Sigmoid colon (tissue), 7 donors: ENCODE measurements around the gene MAML3. TPM values are rescaled to one million over a fixed set of nuclear protein-coding genes. Genes with fewer than 3 reads are reported as not detected.

Experiments used
- DNase-seq: peaks from one replicate; pipeline ENCODE4 v3.0.0-alpha.2; 2019
- H3K27ac ChIP-seq, 4 donors: fragments of 200-600 bp; sonication (generic); one replicate each; pipeline ENCODE4 v1.5.1; 2016 to 2019; ENCODE audit warnings: mild to moderate bottlenecking in 1 of 4
- H3K27me3 ChIP-seq, 3 donors: fragments of 200-600 bp; sonication (generic); one replicate each; pipeline ENCODE4 v1.5.1; 2019; ENCODE audit warnings: mild to moderate bottlenecking in 1 of 3
- H3K36me3 ChIP-seq, 4 donors: fragments of 200-600 bp; sonication (generic); one replicate each; pipeline ENCODE4 v1.5.1; 2016 to 2019
- H3K4me1 ChIP-seq, 4 donors: fragments of 200-600 bp; sonication (generic); one replicate each; pipeline ENCODE4 v1.5.1; 2017 to 2019
- H3K4me3 ChIP-seq, 4 donors: fragments of 200-600 bp; sonication (generic); one replicate each; pipeline ENCODE4 v1.5.1; 2017 to 2019; ENCODE audit warnings: mild to moderate bottlenecking in 2 of 4, moderate library complexity in 1 of 4
- H3K9me3 ChIP-seq, 4 donors: fragments of 200-600 bp in 3 of 4; sonication (generic) in 3 of 4; one replicate each; pipeline versions ENCODE4 v1.5.1 to v1.6.1; 2013 to 2019
- EP300 ChIP-seq, 4 donors: sonication (generic); formaldehyde crosslinking; IDR thresholded peaks; one replicate each; pipeline ENCODE4 v1.6.1; 2017; ENCODE audit warnings: antibody characterized with exemption in 4 of 4
- POLR2A ChIP-seq, 2 donors: fragments of 450-650 bp; IDR thresholded peaks; one replicate each; pipeline ENCODE4 v1.6.1; 2016; ENCODE audit warnings: antibody characterized with exemption in 2 of 2, mild to moderate bottlenecking in 2 of 2, moderate library complexity in 2 of 2
- POLR2AphosphoS5 ChIP-seq, 4 donors: sonication (generic); formaldehyde crosslinking; IDR thresholded peaks; one replicate each; pipeline ENCODE4 v1.6.1; 2017; ENCODE audit warnings: antibody characterized with exemption in 4 of 4
- WGBS, 2 donors: extraction: QIAGEN DNeasy Blood & Tissue Kit; methylation state at CpG; one replicate each; pipeline ENCODE4 v1.1.7; 2013; 5-methylcytosine and 5-hydroxymethylcytosine counted together
- intact Hi-C: fragments of 100-400 bp; cut with DNase I; formaldehyde crosslinking; loops from one replicate; pipeline ENCODE4 v1.15.1; 2023
- polyA plus RNA-seq, 3 donors: library from polyadenylated mRNA; stranded (reverse); fragments of 200-250 nt; gene quantifications; one replicate each; pipeline ENCODE4 v1.2.3, GENCODE V29; 2013
- total RNA-seq, 4 donors: library from RNA; depleted of rRNA; stranded (reverse); fragments of >200 nt; gene quantifications; one replicate each; pipeline ENCODE4 v1.1.0, GENCODE V29; 2016
- TF ChIP-seq, protein P1 (sequence below), 4 experiments: fragments of 450-650 bp in 3 of 4; fragments of 200-600 bp in 1 of 4; IDR thresholded peaks; one replicate each; pipeline ENCODE4 v1.5.1; 2016 to 2019; ENCODE audit warnings: antibody characterized with exemption in 4 of 4, mild to moderate bottlenecking in 3 of 4, moderate library complexity in 2 of 4
- donor health status: healthy with polysubstance abuse.
- donor health status: Bipolar disorder and iron deficiency.
- donor health status: healthy.

The MAML3 gene
- total and polyA plus RNA-seq, 7 donors = 3.5 to 16.3 (median 5.4) TPM

DNA sequence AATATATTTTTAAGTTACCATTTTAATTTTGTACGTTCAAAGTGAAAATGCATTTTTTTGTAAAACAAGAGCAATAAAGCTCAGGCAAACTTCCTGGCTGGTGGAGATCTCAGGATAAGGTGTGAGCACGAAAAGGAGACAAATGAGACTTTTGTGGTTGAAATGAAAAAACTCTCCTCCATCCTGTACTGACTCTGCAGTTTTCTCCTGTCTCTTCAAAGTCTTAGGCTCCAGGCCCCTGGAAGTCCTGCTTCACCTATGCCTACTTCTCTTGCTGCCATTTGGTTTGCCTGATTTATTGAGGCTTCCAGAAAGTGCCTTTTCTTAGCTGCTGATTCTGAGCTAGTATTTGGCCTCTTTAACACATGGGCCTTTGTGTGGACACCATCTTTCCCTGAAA, 77.7 kb downstream of the MAML3 start:
- Histone ChIP-seq H3K27ac (no peak overlapping the region), H3K9me3 (no peaks in the 10 kb centered on the region), H3K36me3 (no peaks in the 10 kb centered on the region), H3K27me3 (no peaks in the 10 kb centered on the region), H3K4me3 (no peak overlapping the region), H3K4me1 (peaks cover 0 to 24% (median 13%) of the 10 kb centered on the region in 4 donors)
- DNase-seq = no peak
- WGBS, 2 donors = 63 to 84% methylated on average over 2 of the region's 2 CpGs
- TF ChIP-seq POLR2AphosphoS5 (IDR thresholded peaks at IDR 0.05) = no peak
- no peak for TF ChIP-seq EP300 (IDR thresholded peaks at IDR 0.05)
- TF ChIP-seq, protein P1, sequence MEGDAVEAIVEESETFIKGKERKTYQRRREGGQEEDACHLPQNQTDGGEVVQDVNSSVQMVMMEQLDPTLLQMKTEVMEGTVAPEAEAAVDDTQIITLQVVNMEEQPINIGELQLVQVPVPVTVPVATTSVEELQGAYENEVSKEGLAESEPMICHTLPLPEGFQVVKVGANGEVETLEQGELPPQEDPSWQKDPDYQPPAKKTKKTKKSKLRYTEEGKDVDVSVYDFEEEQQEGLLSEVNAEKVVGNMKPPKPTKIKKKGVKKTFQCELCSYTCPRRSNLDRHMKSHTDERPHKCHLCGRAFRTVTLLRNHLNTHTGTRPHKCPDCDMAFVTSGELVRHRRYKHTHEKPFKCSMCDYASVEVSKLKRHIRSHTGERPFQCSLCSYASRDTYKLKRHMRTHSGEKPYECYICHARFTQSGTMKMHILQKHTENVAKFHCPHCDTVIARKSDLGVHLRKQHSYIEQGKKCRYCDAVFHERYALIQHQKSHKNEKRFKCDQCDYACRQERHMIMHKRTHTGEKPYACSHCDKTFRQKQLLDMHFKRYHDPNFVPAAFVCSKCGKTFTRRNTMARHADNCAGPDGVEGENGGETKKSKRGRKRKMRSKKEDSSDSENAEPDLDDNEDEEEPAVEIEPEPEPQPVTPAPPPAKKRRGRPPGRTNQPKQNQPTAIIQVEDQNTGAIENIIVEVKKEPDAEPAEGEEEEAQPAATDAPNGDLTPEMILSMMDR (IDR thresholded peaks at IDR 0.05) = no peak
- no peak for TF ChIP-seq POLR2A (IDR thresholded peaks at IDR 0.05)
- intact Hi-C loops = no loop called here

DNA sequence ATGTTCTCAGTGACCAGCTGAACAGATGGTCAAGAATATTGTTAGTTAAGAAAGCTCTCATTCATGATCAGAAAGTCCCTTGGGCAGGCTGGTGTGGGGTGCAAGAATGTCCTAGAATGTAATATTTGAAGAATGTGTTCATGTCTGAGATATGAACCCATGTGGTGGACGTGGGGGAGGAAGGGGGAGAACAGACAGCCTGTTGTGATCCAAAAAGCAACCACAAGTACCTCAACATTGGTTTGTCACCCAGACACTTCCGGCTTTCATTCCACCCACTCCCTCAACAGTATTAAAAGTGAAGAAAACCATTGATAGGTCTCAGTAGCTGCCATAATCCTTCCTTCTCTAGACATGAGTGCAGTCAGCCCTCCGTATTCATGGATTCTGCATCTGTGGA, 82.2 kb downstream of the MAML3 start:
- WGBS, 2 donors = 48 to 85% methylated on average over 3 of the region's 3 CpGs
- H3K4me1 ChIP-seq = peaks cover 0 to 16% (median 12%) of the 10 kb centered on the region in 4 donors
- H3K27ac ChIP-seq = no peak overlapping the region
- no peaks in the 10 kb centered on the region for H3K9me3 ChIP-seq
- H3K27me3 ChIP-seq = no peaks in the 10 kb centered on the region
- H3K36me3 ChIP-seq = no peaks in the 10 kb centered on the region
- no peak for DNase-seq
- TF ChIP-seq, protein P1 (IDR thresholded peaks at IDR 0.05) = no peak
- peak in 1 of 4 donors; percentile 14 for TF ChIP-seq POLR2AphosphoS5 (IDR thresholded peaks at IDR 0.05)
- H3K4me3 ChIP-seq = no peak overlapping the region
- intact Hi-C loops = no loop called here

DNA sequence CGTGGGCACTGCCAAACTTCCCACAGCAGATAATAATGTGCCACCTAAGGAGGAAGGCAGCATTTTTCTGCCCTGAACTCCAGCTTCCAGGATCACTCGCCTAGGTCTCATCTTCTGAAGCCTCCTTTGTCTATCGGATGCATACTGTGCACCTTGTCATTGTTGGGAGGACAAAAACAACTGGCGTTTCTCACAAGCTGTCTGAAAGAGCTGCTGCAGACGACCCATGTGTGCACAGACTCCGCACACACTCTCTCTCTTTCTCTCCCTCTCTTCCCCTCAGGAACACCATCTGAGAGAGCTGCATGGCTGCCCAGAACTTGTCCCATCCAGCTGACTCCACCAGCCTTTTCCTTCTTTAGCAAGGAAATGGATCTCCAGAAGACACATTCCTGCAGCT, 83.0 kb downstream of the MAML3 start:
- Histone ChIP-seq H3K36me3 (no peaks in the 10 kb centered on the region), H3K9me3 (no peaks in the 10 kb centered on the region), H3K4me3 (no peak overlapping the region), H3K27ac (no peak overlapping the region), H3K4me1 (peaks cover 0 to 22% (median 18%) of the 10 kb centered on the region in 4 donors), H3K27me3 (no peaks in the 10 kb centered on the region)
- no peak for TF ChIP-seq POLR2AphosphoS5 (IDR thresholded peaks at IDR 0.05)
- TF ChIP-seq POLR2A (IDR thresholded peaks at IDR 0.05) = no peak
- TF ChIP-seq, protein P1 (IDR thresholded peaks at IDR 0.05) = no peak
- no peak for TF ChIP-seq EP300 (IDR thresholded peaks at IDR 0.05)
- intact Hi-C loops = no loop called here
- no peak for DNase-seq
- WGBS, 2 donors = 73 to 95% methylated on average over 6 of the region's 6 CpGs

DNA sequence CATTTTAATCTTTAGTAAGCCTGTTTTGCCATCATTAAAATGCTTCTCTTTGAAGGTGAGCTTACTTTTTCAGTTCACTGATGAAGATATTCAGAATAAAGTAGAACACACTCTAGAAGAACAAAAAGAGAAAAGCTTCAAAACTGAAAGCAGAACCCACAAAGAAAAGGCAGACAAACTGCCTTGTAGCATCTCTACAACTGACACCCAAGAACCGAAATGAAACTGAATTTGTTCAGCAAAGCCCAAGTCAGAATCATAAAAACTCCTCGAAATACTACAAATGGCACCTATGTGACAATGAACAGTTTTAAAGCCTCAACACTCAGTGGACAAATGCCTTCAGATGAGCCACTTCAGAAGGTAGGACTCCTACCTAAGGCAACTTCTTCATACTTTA, 83.6 kb downstream of the MAML3 start:
- intact Hi-C loops = no loop called here
- 66 to 85% methylated on average over 2 of the region's 2 CpGs for WGBS, 2 donors
- Histone ChIP-seq H3K27me3 (no peaks in the 10 kb centered on the region), H3K27ac (no peak overlapping the region), H3K4me1 (peaks cover 0 to 28% (median 23%) of the 10 kb centered on the region in 4 donors), H3K36me3 (no peaks in the 10 kb centered on the region), H3K4me3 (no peak overlapping the region), H3K9me3 (no peaks in the 10 kb centered on the region)
- TF ChIP-seq POLR2AphosphoS5 (IDR thresholded peaks at IDR 0.05) = no peak
- no peak for TF ChIP-seq POLR2A (IDR thresholded peaks at IDR 0.05)
- TF ChIP-seq, protein P1 (IDR thresholded peaks at IDR 0.05) = no peak
- no peak for TF ChIP-seq EP300 (IDR thresholded peaks at IDR 0.05)
- no peak for DNase-seq

DNA sequence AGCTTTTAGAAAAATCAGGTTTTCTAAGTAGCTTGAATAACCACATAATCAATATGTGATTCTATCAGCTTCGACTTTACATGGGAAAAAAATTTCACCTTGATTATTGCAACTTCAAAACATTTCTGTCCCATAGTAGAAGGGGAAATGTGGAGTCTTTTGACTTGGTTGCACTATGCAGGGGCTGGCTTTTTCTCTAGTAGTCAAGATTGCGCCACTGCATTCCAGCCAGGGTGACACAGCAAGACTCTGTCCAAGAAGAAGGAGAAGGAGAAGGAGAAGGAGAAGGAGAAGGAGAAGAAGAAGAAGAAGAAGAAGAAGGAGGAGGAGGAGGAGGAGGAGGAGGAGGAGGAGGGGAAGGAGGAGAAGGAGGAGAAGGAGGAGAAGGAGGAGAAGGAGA, 84.9 kb downstream of the MAML3 start:
- WGBS, 2 donors = 90 to 92% methylated on average over 2 of the region's 2 CpGs

More for the DNA sequence above, 84.9 kb downstream of the MAML3 start:
- Histone ChIP-seq H3K9me3 (no peaks in the 10 kb centered on the region), H3K4me1 (peaks cover 0 to 35% (median 27%) of the 10 kb centered on the region in 4 donors), H3K27me3 (no peaks in the 10 kb centered on the region), H3K4me3 (no peak overlapping the region), H3K27ac (no peak overlapping the region), H3K36me3 (no peaks in the 10 kb centered on the region)
- no peak for DNase-seq
- TF ChIP-seq EP300 (IDR thresholded peaks at IDR 0.05) (no peak), POLR2A (IDR thresholded peaks at IDR 0.05) (no peak), POLR2AphosphoS5 (IDR thresholded peaks at IDR 0.05) (no peak)
- TF ChIP-seq, protein P1 (IDR thresholded peaks at IDR 0.05) = no peak
- intact Hi-C loops = no loop called here
